Measurements from ENCODE around the gene PIBF1.

The PIBF1 gene

GRCh38 chr13:72849571-72849970 is 67.6 kb downstream of the PIBF1 start:
- TF ChIP-seq CTCF (IDR thresholded peaks at IDR 0.05; ENCODE audit: low read depth, low read length, missing control alignments): no peak
- no peak overlapping the region for H3K4me3 ChIP-seq (ENCODE audit: low read depth, low read length)
- in situ Hi-C loops (cut with HindIII; ENCODE audit: low sequenced_read_pairs): loop anchor here (25.0 kb wide), 1 partner anchor 863 kb away; no protein-coding TSS in a partner anchor
- DNase-seq (ENCODE audit: low read depth): peak; percentile 1

DNA sequence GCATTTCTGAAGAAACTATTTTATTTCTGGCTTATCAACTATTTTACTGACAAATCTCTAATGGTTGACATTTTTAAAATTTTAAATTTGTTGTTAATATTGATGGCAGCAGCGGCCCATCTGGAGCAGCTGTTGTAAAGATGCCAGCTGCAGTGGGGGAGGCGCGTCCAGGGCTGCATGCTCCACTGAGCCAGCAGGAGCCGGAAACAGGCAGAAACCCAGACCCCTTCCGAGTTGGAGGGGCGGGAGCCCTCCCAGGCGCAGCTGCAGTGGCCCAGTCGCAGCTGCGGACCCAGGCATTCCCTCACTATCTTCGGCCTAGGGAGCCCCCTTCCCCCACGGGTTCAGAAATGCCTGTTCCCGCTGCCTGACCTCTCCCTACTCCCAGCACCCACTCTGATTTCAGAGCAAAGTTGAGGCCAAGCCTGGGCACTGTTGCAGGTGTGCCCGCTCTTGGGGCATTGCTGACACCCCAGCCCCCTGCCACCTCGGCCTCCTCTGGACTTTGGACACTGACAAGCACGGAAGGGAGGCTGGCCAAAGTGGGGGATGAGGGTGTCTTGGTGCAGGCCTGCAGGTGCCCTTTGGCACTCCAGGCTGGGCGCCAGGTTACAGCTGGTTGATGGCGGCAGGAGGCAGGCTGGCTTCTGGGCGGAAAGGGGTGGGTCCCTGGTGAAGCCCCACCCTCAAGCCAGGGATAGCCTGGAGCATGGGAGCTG is 69.2 kb downstream of the PIBF1 start:
- TF ChIP-seq CTCF (IDR thresholded peaks at IDR 0.05; ENCODE audit: low read depth, low read length, missing control alignments): no peak
- no peak for DNase-seq (ENCODE audit: low read depth)
- H3K4me3 ChIP-seq (ENCODE audit: low read depth, low read length): no peak overlapping the region
- in situ Hi-C loops (cut with HindIII; ENCODE audit: low sequenced_read_pairs): no loop called here

DNA sequence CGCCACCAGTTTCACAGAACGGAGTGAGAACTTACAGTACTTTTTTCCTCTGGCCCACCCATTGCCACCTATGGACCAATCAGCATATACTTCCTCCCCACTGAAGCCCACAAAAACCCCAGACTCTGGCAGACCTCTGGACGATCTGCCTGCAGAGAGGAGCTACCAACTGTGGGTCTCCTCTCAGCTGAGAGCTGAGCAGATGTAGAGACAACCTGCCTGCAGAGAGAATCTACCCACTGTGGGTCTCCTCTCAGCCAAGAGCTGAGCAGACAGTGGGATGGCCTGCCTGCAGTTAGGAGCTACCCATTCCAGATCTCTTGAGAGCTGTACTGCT is 69.7 kb downstream of the PIBF1 start:
- DNase-seq (ENCODE audit: low read depth): no peak
- in situ Hi-C loops (cut with HindIII; ENCODE audit: low sequenced_read_pairs): no loop called here
- H3K4me3 ChIP-seq (ENCODE audit: low read depth, low read length): no peak overlapping the region
- no peak for TF ChIP-seq CTCF (IDR thresholded peaks at IDR 0.05; ENCODE audit: low read depth, low read length, missing control alignments)

GRCh38 chr13:72852207-72852606 is 70.3 kb downstream of the PIBF1 start:
- in situ Hi-C loops (cut with HindIII; ENCODE audit: low sequenced_read_pairs): no loop called here
- DNase-seq (ENCODE audit: low read depth): no peak
- no peak for TF ChIP-seq CTCF (IDR thresholded peaks at IDR 0.05; ENCODE audit: low read depth, low read length, missing control alignments)
- no peak overlapping the region for H3K4me3 ChIP-seq (ENCODE audit: low read depth, low read length)

DNA sequence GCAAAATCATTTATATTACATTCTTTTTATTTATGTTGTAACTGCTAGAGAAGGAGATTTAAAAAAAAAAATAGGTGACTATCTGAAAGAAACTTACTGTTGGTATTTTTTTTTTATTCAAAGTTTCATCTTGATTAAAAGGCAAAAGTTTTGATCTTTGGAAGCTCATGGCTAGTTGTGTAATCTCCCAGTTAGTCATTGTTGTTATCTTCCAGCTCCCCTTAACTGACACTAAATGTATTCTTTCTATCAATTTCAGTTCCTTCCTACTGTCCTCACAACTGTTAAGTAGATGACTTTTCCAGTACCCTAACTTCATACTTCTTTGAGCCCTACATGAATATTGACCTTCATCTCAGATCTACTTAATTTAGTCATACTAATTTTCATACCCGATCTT is 71.1 kb downstream of the PIBF1 start:
- DNase-seq (ENCODE audit: low read depth): no peak
- H3K4me3 ChIP-seq (ENCODE audit: low read depth, low read length): no peak overlapping the region
- in situ Hi-C loops (cut with HindIII; ENCODE audit: low sequenced_read_pairs): no loop called here
- no peak for TF ChIP-seq CTCF (IDR thresholded peaks at IDR 0.05; ENCODE audit: low read depth, low read length, missing control alignments)

- peak; percentile 11 for DNase-seq (ENCODE audit: low read depth)
- in situ Hi-C loops (cut with HindIII; ENCODE audit: low sequenced_read_pairs): no loop called here
- no peak overlapping the region for H3K4me3 ChIP-seq (ENCODE audit: low read depth, low read length)
- TF ChIP-seq CTCF (IDR thresholded peaks at IDR 0.05; ENCODE audit: low read depth, low read length, missing control alignments): no peak
These were observed 82.4 kb downstream of the PIBF1 start for GRCh38 chr13:72864142-72865011.
